Stomach smooth muscle (tissue), 2 donors: ENCODE measurements around the gene SNTG2.

Source experiments
- H3K27ac ChIP-seq: one replicate; pipeline ENCODE4 v1.7.0; 2013; ENCODE audit warnings: mild to moderate bottlenecking, low read length, inconsistent platforms
- H3K27me3 ChIP-seq, 2 donors: one replicate each; pipeline ENCODE4 v1.7.0; 2013; ENCODE audit warnings: low read length in 2 of 2; ENCODE audit not compliant: insufficient read depth in 2 of 2, control insufficient read depth in 1 of 2
- H3K36me3 ChIP-seq, 2 donors: one replicate each; pipeline ENCODE4 v1.7.0; 2013; ENCODE audit warnings: low read length in 2 of 2; ENCODE audit not compliant: control insufficient read depth in 2 of 2, insufficient read depth in 2 of 2
- H3K4me1 ChIP-seq: one replicate; pipeline ENCODE4 v1.7.0; 2013; ENCODE audit warnings: low read length; ENCODE audit not compliant: control insufficient read depth, insufficient read depth
- H3K4me3 ChIP-seq, 2 donors: one replicate each; pipeline ENCODE4 v1.7.0; 2013; ENCODE audit warnings: low read length in 2 of 2
- H3K9ac ChIP-seq, 2 donors: one replicate each; pipeline ENCODE4 v1.7.0; 2013; ENCODE audit warnings: low read length in 2 of 2, mild to moderate bottlenecking in 1 of 2
- H3K9me3 ChIP-seq, 2 donors: one replicate each; pipeline ENCODE4 v1.7.0; 2013; ENCODE audit warnings: low read length in 2 of 2; ENCODE audit not compliant: control insufficient read depth in 2 of 2
- donor health status: healthy.
- donor health status: Pancreatic carcinoma.

The SNTG2 gene

GRCh38 chr2:1272835-1273234 lies 322.2 kb downstream of the SNTG2 start:
- Histone ChIP-seq H3K9ac (no peak overlapping the region), H3K36me3 (no peaks in the 10 kb centered on the region), H3K4me3 (no peak overlapping the region), H3K27me3 (peaks cover 2% of the 10 kb centered on the region in 2 donors), H3K27ac (no peak overlapping the region), H3K9me3 (peaks cover 0 to 6% of the 10 kb centered on the region in 2 donors), H3K4me1 (no peaks in the 10 kb centered on the region)

GRCh38 chr2:1277634-1278033 lies 327.0 kb downstream of the SNTG2 start:
- Histone ChIP-seq H3K27me3 (peaks cover 8 to 11% of the 10 kb centered on the region in 2 donors), H3K9me3 (peaks cover 0 to 9% of the 10 kb centered on the region in 2 donors), H3K4me1 (no peaks in the 10 kb centered on the region), H3K36me3 (no peaks in the 10 kb centered on the region), H3K9ac (no peak overlapping the region), H3K27ac (no peak overlapping the region), H3K4me3 (no peak overlapping the region)

DNA sequence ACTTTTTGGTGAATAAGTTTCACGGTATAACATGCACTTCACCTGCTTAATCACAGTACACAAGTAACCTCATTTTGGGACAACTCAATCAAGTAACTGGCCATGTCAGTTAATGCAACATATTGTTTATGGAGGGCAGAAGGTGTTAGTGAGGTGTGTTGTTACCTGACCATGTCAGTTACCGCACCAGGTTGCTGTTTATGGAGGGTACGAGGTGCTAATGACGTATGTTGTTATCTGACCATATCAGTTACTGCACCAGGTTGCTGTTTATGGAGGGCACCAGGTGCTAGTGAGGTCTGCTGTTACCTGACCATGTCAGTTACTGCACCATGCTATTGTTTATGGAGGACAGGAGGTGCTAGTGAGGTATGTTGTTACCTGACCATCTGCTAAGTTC lies 327.5 kb downstream of the SNTG2 start:
- no peaks in the 10 kb centered on the region for H3K4me1 ChIP-seq
- peaks cover 8 to 11% of the 10 kb centered on the region in 2 donors for H3K27me3 ChIP-seq
- no peak overlapping the region for H3K4me3 ChIP-seq
- H3K9me3 ChIP-seq, result peaks cover 0 to 9% of the 10 kb centered on the region in 2 donors
- H3K9ac ChIP-seq, result no peak overlapping the region
- H3K27ac ChIP-seq, result no peak overlapping the region
- H3K36me3 ChIP-seq, result no peaks in the 10 kb centered on the region

DNA sequence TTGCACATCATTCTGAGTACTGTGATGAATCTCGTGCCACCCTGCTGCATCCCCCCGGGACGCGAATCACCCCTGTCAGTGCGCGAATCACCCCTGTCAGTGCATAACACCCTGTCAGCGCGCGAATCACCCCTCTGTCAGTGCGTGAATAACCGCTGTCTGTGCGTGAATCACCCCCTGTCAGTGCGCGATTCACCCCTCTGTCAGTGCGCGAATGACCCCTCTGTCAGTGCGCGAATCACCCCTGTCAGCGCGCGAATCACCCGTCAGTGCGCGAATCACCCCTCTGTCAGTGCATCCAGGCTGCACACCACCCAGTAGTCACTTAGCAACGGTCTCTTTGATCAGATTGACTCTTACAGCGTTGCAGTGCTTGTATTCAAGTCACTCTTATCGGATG lies 328.2 kb downstream of the SNTG2 start:
- Histone ChIP-seq H3K4me1 (no peaks in the 10 kb centered on the region), H3K27ac (no peak overlapping the region), H3K9me3 (peaks cover 0 to 9% of the 10 kb centered on the region in 2 donors), H3K4me3 (no peak overlapping the region), H3K27me3 (peaks cover 12 to 14% of the 10 kb centered on the region in 2 donors), H3K36me3 (no peaks in the 10 kb centered on the region), H3K9ac (no peak overlapping the region)

- H3K4me1 ChIP-seq, result no peaks in the 10 kb centered on the region
- H3K9me3 ChIP-seq, result peaks cover 0 to 3% of the 10 kb centered on the region in 2 donors
- H3K4me3 ChIP-seq, result no peak overlapping the region
- no peak overlapping the region for H3K27ac ChIP-seq
- H3K9ac ChIP-seq, result no peak overlapping the region
- H3K36me3 ChIP-seq, result no peaks in the 10 kb centered on the region
- H3K27me3 ChIP-seq, result peaks cover 14 to 16% of the 10 kb centered on the region in 2 donors
These were observed 331.9 kb downstream of the SNTG2 start for GRCh38 chr2:1282552-1282951.

- Histone ChIP-seq H3K27ac (no peak overlapping the region), H3K4me1 (no peaks in the 10 kb centered on the region), H3K9ac (no peak overlapping the region), H3K9me3 (peaks cover 0 to 3% of the 10 kb centered on the region in 2 donors), H3K27me3 (peaks cover 14 to 16% of the 10 kb centered on the region in 2 donors), H3K4me3 (no peak overlapping the region), H3K36me3 (no peaks in the 10 kb centered on the region)
These were observed 332.6 kb downstream of the SNTG2 start for GRCh38 chr2:1283020-1283801.

DNA sequence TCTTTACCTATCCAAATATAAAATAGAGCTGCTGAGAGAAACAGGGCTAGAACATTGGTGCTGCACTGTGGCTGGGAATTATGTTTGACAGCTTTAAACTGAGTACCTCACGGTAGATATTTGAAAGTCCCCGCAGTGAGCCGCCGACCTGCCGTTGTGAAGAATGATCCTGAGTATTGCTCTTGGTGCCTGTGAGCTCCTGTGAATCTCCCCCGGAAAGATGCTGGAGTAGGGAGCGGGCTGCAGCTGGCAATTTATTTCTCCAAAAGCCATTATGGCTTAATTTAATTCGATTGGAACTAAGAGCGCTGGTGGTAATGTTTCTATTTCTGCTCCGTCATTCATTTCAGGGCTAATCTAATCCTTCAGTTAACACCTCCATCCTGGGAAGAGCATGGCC lies 333.2 kb downstream of the SNTG2 start:
- Histone ChIP-seq H3K27ac (no peak overlapping the region), H3K9ac (no peak overlapping the region), H3K9me3 (peaks cover 0 to 2% of the 10 kb centered on the region in 2 donors), H3K36me3 (no peaks in the 10 kb centered on the region), H3K4me1 (no peaks in the 10 kb centered on the region), H3K4me3 (no peak overlapping the region), H3K27me3 (peaks cover 14 to 16% of the 10 kb centered on the region in 2 donors)

GRCh38 chr2:1286929-1287328 lies 336.3 kb downstream of the SNTG2 start:
- Histone ChIP-seq H3K27ac (no peak overlapping the region), H3K9me3 (no peaks in the 10 kb centered on the region), H3K4me3 (no peak overlapping the region), H3K9ac (no peak overlapping the region), H3K27me3 (peaks cover 3 to 8% of the 10 kb centered on the region in 2 donors), H3K4me1 (no peaks in the 10 kb centered on the region), H3K36me3 (no peaks in the 10 kb centered on the region)

- Histone ChIP-seq H3K27me3 (peaks cover 3 to 8% of the 10 kb centered on the region in 2 donors), H3K9me3 (no peaks in the 10 kb centered on the region), H3K36me3 (no peaks in the 10 kb centered on the region), H3K4me3 (no peak overlapping the region), H3K4me1 (no peaks in the 10 kb centered on the region), H3K27ac (no peak overlapping the region), H3K9ac (no peak overlapping the region)
These were observed 336.8 kb downstream of the SNTG2 start for GRCh38 chr2:1287427-1287826.

GRCh38 chr2:1294900-1295299 lies 344.3 kb downstream of the SNTG2 start:
- Histone ChIP-seq H3K27me3 (no peaks in the 10 kb centered on the region), H3K9me3 (no peaks in the 10 kb centered on the region), H3K27ac (no peak overlapping the region), H3K36me3 (no peaks in the 10 kb centered on the region), H3K4me1 (no peaks in the 10 kb centered on the region), H3K4me3 (no peak overlapping the region), H3K9ac (no peak overlapping the region)

DNA sequence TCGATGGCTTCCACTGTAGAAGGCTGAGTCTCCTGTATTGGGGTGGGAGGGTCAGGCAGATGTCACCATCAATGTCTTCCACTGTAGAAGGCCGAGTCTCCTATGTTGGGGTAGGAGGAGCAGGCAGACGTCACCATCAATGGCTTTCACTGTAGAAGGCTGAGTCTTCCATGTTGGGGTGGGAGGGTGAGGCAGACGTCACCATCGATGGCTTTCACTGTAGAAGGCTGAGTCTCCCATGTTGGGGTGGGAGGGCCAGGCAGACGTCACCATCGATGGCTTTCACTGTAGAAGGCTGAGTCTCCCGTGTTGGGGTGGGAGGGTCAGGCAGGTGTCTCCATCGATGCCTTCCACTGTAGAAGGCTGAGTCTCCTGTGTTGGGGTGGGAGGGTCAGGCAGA lies 345.1 kb downstream of the SNTG2 start:
- Histone ChIP-seq H3K27ac (no peak overlapping the region), H3K36me3 (no peaks in the 10 kb centered on the region), H3K9ac (no peak overlapping the region), H3K4me3 (no peak overlapping the region), H3K4me1 (no peaks in the 10 kb centered on the region), H3K27me3 (no peaks in the 10 kb centered on the region), H3K9me3 (no peaks in the 10 kb centered on the region)
